HG03175 (cell line): ENCODE data around the gene ZNF763.
"Not testable (repeated sequence)": the region's sequence is repeated elsewhere in the genome, so short reads cannot be mapped to it uniquely, and the experiment has no call there.

ENCODE experiments used
- ATAC-seq: cut with Tn5 transposase; IDR thresholded peaks from one replicate; pipeline ENCODE4 v1.9.1; 2021; ENCODE audit warnings: mild to moderate bottlenecking, moderate library complexity; ENCODE audit not compliant: unreplicated experiment

ZNF763 gene

DNA sequence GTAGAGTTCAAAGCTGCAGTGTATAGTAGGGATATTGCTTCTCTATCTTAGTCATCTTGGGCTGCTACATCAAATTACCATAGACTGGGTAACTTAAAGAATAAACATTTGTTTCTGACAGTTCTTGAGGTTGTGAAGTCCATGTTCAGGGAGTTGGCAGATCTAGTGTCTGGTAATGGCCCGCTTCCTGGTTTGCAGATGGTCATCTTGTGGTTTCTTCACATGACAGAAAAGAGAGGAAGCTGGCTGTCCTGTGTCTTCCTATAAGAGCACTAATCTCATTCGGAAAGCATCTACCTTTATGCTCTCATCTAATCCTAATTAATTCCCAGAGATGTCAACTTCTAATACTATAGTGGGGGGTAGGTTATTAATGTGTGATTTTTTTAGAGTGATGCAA, 6.2 kb downstream of the ZNF763 start:
- ATAC-seq = no peak

DNA sequence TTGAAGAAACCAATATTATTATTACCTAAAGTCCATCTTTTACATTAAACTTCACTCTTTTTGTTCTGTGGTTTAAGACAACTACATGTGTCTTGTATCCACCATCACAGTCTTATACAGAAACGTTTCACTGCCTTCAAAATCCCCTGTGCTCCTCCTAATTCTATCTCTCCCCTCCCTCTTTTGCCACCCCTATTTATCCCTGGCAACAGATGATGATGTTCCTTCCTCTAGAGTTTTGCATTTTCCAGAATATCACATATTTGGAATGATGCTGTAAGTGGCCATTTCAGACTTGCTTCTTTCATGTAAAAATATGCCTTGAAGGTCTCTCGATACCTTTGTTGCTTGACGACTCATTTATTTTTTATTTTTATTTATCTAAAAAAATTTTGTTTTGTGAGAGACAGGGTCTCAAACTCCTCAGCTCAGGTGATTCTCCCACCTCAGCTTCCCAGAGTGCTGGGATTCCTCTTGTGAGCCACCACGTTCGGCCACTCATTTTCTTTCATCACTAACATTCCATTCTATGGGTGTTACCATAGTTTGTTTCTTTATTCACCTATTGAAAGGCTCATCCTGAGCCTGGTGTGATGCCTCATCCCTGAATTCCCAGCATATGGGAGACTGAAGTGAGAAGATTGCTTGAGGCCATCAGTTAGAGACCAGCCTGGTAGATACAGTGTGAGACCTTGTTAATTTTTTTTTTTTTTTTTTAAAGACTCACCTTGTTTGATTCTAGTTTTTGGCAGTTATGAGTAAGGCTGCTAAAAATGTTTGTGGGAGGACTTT, 8.4 kb downstream of the ZNF763 start:
- no peak for ATAC-seq

DNA sequence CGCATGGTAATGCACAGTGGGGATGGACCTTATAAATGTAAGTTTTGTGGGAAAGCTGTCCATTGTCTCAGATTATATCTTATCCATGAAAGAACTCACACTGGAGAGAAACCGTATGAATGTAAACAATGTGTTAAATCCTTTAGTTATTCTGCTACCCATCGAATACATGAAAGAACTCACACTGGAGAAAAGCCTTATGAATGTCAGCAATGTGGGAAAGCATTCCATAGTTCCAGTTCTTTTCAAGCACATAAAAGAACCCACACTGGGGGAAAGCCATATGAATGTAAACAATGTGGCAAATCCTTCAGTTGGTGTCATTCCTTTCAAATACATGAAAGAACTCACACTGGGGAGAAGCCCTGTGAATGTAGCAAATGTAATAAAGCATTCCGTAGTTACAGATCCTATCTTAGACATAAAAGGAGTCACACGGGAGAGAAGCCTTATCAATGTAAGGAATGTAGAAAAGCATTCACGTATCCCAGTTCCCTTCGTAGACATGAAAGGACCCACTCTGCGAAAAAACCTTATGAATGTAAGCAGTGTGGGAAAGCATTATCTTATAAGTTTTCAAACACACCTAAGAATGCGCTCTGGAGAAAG, 13.8 kb downstream of the ZNF763 start:
- no peak for ATAC-seq

DNA sequence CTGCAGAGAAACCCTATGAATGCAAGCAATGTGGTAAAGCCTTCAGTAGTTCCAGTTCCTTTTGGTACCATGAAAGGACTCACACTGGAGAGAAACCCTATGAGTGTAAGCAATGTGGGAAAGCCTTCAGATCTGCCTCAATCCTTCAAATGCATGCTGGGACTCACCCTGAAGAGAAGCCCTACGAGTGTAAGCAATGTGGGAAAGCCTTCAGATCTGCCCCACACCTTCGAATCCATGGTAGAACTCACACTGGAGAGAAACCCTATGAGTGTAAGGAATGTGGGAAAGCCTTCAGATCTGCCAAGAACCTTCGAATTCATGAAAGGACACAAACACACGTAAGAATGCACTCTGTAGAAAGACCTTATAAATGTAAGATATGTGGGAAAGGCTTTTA, 14.7 kb downstream of the ZNF763 start:
- ATAC-seq = no peak

DNA sequence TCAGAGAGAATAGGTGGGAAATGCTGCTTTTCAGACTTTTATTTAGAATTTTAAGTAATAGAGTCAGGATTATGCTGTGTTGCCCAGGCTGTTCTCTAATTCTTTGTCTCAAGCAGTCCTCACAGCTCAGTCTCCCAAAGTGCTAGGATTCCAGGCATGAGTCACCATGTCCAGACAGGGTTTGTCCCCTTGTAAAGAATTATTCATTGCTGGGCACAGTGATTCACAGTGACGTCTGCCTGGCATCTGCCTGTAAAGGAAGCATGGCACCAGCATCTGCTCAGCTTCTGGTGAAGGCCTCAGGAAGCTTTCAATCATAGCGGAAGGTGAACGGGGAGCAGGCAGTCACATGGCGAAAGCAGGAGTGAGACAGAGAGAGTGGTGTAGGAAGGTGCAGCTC, 17.7 kb downstream of the ZNF763 start:
- ATAC-seq = no peak

DNA sequence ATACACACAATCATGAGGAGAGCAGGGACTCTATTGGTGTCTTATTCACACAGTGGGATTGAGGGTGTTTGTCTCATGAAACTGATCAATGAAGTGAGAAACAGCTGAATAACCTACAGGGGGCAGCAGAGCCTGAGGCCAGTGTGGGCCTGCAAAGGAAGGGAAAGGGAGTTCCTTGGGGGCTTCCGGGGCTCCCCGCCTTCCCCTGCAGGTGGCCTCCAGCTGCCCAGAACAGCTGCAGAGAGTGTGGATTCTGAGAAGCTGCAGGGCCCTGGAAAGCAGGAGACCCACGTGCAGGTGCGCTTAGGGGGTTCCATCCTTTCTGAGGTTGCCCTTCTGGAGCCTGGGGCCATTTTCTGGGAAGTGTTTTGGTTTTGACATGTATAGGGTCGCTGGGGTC, 20.1 kb downstream of the ZNF763 start:
- ATAC-seq = no peak

GRCh38 chr19:11986754-11987153, 21.9 kb downstream of the ZNF763 start:
- ATAC-seq = no peak

- ATAC-seq = peak; percentile 82
Measured at GRCh38 chr19:11987405-11988281, 22.8 kb downstream of the ZNF763 start.

DNA sequence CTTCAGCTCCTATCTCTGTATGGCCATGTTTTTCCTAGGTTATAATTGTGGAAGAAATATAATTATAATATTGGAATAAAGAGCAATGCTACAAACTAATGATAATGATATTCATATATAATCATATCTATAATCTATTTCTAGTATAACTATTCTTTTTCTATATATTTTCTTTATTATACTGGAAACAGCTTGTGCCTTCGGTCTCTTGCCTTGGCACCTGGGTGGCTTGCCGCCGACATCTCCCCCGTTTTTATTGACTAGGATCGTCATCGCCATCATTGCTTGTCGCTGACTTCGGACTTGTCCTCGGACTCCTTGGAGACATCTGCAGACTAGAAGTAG, 24.2 kb downstream of the ZNF763 start:
- no peak for ATAC-seq

- ATAC-seq = not testable (repeated sequence)
Measured at GRCh38 chr19:11991921-11992320, 27.1 kb downstream of the ZNF763 start.

- no peak for ATAC-seq
Measured at GRCh38 chr19:11995174-11995573, 30.3 kb downstream of the ZNF763 start.

DNA sequence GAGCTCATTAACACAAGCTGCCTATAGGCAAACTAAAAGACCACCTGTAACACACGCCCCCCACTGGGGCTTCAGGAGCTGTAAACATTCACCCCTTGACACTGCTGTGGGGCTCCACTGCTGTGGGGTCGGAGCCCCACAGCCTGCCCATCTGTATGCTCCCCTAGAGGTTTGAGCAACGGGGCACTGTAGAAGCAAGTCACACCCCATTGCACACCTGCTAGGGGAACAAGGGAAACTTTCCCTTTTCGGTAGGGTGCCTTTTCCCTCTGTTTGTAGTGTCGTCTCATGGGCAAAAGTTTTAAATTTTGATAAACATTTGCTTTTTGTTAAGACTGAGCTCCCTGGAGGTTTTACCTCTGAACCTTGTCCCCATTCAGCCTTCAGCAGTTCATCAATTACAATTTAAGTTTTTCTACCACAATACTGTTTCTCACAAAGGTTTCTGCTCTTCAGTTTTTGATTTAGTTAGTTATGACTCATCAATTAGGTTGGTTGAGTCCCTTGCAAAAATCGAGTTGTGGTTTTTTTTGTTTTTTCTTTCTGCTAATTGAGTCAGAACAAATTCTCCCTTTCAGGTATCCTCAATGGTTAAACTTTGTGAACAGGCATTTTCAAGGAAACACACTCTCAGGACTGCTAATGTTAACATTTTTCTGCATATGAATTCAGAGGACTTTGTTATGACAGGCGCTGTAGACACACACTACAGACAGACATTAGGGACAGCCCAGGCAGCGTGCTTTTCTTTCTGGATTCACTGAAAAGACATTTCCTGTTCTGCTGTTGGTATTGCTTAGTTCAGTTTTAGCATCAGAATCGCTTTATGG, 35.5 kb downstream of the ZNF763 start:
- ATAC-seq = peak; percentile 63

- no peak for ATAC-seq
Measured at GRCh38 chr19:12015015-12015752, 50.3 kb downstream of the ZNF763 start.

DNA sequence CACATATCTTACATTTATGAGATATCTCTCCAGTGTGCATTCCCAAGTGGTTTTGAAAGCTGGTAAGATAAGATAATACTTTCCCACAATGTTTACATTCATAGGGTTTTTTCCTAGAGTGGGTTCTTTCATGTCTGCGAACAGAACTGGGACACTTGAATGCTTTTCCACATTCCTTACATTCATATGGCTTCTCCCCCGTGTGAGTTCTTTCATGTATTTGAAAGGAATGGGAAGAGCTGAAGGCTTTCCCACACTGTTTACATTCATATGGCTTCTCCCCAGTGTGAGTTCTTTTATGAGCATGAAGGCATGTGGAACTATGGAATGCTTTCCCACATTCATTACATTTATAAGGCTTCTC, 50.9 kb downstream of the ZNF763 start:
- no peak for ATAC-seq
